ENCODE measurements around the gene ATP5PF. TPM values are rescaled to one million over a fixed set of nuclear protein-coding genes. Genes with fewer than 3 reads are reported as not detected.
"Not testable (repeated sequence)": the region's sequence is repeated elsewhere in the genome, so short reads cannot be mapped to it uniquely, and the experiment has no call there.

Gene ATP5PF, protein sequence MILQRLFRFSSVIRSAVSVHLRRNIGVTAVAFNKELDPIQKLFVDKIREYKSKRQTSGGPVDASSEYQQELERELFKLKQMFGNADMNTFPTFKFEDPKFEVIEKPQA
- 100 to 1,000 TPM; 200 to 260 (median 210) TPM for polyA plus RNA-seq (ENCODE audit: insufficient read length in 3 of 3)
- long read RNA-seq, donor 1, transcript ATP5PF-203 (4 exons, 647 nt), result minor isoform, 9 of 366 reads
- long read RNA-seq, donor 1, transcript ATP5PF-204 (4 exons, 1,179 nt), result minor isoform, 18 of 366 reads
- long read RNA-seq, donor 1, transcript ATP5PF-201 (4 exons, 614 nt), result major isoform, 106 of 366 reads
- long read RNA-seq, donor 1, transcript ATP5PF-208 (3 exons, 876 nt), result minor isoform, 6 of 366 reads
- long read RNA-seq, donor 1, partial matches to known transcripts, result 62 of 366 reads
- long read RNA-seq, donor 1, other reads (novel, unspliced or antisense), result 161 of 366 reads
- long read RNA-seq, donor 2, transcript ATP5PF-202 (4 exons, 826 nt), result minor isoform, 8 of 479 reads
- long read RNA-seq, donor 2, transcript ATP5PF-204 (4 exons, 1,179 nt), result minor isoform, 66 of 479 reads
- long read RNA-seq, donor 2, transcript ATP5PF-201 (4 exons, 614 nt), result major isoform, 292 of 479 reads
- long read RNA-seq, donor 2, transcript ATP5PF-203 (4 exons, 647 nt), result minor isoform, 13 of 479 reads
- long read RNA-seq, donor 2, partial matches to known transcripts, result 82 of 479 reads
- long read RNA-seq, donor 2, other reads (novel, unspliced or antisense), result 0 of 479 reads
- long read RNA-seq, donor 3, transcript ATP5PF-204 (4 exons, 1,179 nt), result minor isoform, 14 of 362 reads
- long read RNA-seq, donor 3, transcript ATP5PF-201 (4 exons, 614 nt), result major isoform, 110 of 362 reads
- long read RNA-seq, donor 3, transcript ATP5PF-207 (4 exons, 589 nt), result minor isoform, 7 of 362 reads
- long read RNA-seq, donor 3, transcript ATP5PF-203 (4 exons, 647 nt), result minor isoform, 7 of 362 reads
- long read RNA-seq, donor 3, partial matches to known transcripts, result 79 of 362 reads
- long read RNA-seq, donor 3, other reads (novel, unspliced or antisense), result 135 of 362 reads
- long read RNA-seq, donor 4, transcript ATP5PF-203 (4 exons, 647 nt), result minor isoform, 17 of 590 reads
- long read RNA-seq, donor 4, transcript ATP5PF-204 (4 exons, 1,179 nt), result minor isoform, 69 of 590 reads
- long read RNA-seq, donor 4, transcript ATP5PF-201 (4 exons, 614 nt), result major isoform, 353 of 590 reads
- long read RNA-seq, donor 4, transcript ATP5PF-207 (4 exons, 589 nt), result minor isoform, 14 of 590 reads
- long read RNA-seq, donor 4, partial matches to known transcripts, result 111 of 590 reads
- long read RNA-seq, donor 4, other reads (novel, unspliced or antisense), result 7 of 590 reads
- long read RNA-seq, donor 5, transcript ATP5PF-203 (4 exons, 647 nt), result minor isoform, 11 of 274 reads
- long read RNA-seq, donor 5, transcript ATP5PF-204 (4 exons, 1,179 nt), result minor isoform, 27 of 274 reads
- long read RNA-seq, donor 5, transcript ATP5PF-202 (4 exons, 826 nt), result minor isoform, 5 of 274 reads
- long read RNA-seq, donor 5, transcript ATP5PF-201 (4 exons, 614 nt), result major isoform, 170 of 274 reads
- long read RNA-seq, donor 5, partial matches to known transcripts, result 53 of 274 reads
- long read RNA-seq, donor 5, other reads (novel, unspliced or antisense), result 0 of 274 reads
- long read RNA-seq, donor 6, transcript ATP5PF-204 (4 exons, 1,179 nt), result minor isoform, 32 of 353 reads
- long read RNA-seq, donor 6, transcript ATP5PF-201 (4 exons, 614 nt), result major isoform, 213 of 353 reads
- long read RNA-seq, donor 6, transcript ATP5PF-202 (4 exons, 826 nt), result minor isoform, 6 of 353 reads
- long read RNA-seq, donor 6, transcript ATP5PF-203 (4 exons, 647 nt), result minor isoform, 13 of 353 reads
- long read RNA-seq, donor 6, partial matches to known transcripts, result 77 of 353 reads
- long read RNA-seq, donor 6, other reads (novel, unspliced or antisense), result 0 of 353 reads
- long read RNA-seq, donor 7, transcript ATP5PF-207 (4 exons, 589 nt), result minor isoform, 12 of 547 reads
- long read RNA-seq, donor 7, transcript ATP5PF-203 (4 exons, 647 nt), result minor isoform, 18 of 547 reads
- long read RNA-seq, donor 7, transcript ATP5PF-201 (4 exons, 614 nt), result major isoform, 303 of 547 reads
- long read RNA-seq, donor 7, transcript ATP5PF-204 (4 exons, 1,179 nt), result minor isoform, 51 of 547 reads
- long read RNA-seq, donor 7, partial matches to known transcripts, result 139 of 547 reads
- long read RNA-seq, donor 7, other reads (novel, unspliced or antisense), result 0 of 547 reads
- long read RNA-seq, donor 8, transcript ATP5PF-204 (4 exons, 1,179 nt), result minor isoform, 23 of 160 reads
- long read RNA-seq, donor 8, transcript ATP5PF-207 (4 exons, 589 nt), result minor isoform, 11 of 160 reads
- long read RNA-seq, donor 8, transcript ATP5PF-201 (4 exons, 614 nt), result major isoform, 56 of 160 reads
- long read RNA-seq, donor 8, transcript ATP5PF-202 (4 exons, 826 nt), result minor isoform, 5 of 160 reads
- long read RNA-seq, donor 8, partial matches to known transcripts, result 55 of 160 reads
- long read RNA-seq, donor 8, other reads (novel, unspliced or antisense), result 0 of 160 reads
- long read RNA-seq, donor 9, transcript ATP5PF-207 (4 exons, 589 nt), result minor isoform, 10 of 515 reads
- long read RNA-seq, donor 9, transcript ATP5PF-202 (4 exons, 826 nt), result minor isoform, 9 of 515 reads
- long read RNA-seq, donor 9, transcript ATP5PF-201 (4 exons, 614 nt), result major isoform, 286 of 515 reads
- long read RNA-seq, donor 9, transcript ATP5PF-204 (4 exons, 1,179 nt), result minor isoform, 77 of 515 reads
- long read RNA-seq, donor 9, partial matches to known transcripts, result 112 of 515 reads
- long read RNA-seq, donor 9, other reads (novel, unspliced or antisense), result 0 of 515 reads
- long read RNA-seq, donor 10, transcript ATP5PF-207 (4 exons, 589 nt), result minor isoform, 10 of 378 reads
- long read RNA-seq, donor 10, transcript ATP5PF-204 (4 exons, 1,179 nt), result minor isoform, 39 of 378 reads
- long read RNA-seq, donor 10, transcript ATP5PF-201 (4 exons, 614 nt), result major isoform, 221 of 378 reads
- long read RNA-seq, donor 10, transcript ATP5PF-202 (4 exons, 826 nt), result minor isoform, 12 of 378 reads
- long read RNA-seq, donor 10, partial matches to known transcripts, result 72 of 378 reads
- long read RNA-seq, donor 10, other reads (novel, unspliced or antisense), result 9 of 378 reads
- long read RNA-seq, donor 11, transcript ATP5PF-204 (4 exons, 1,179 nt), result minor isoform, 30 of 316 reads
- long read RNA-seq, donor 11, transcript ATP5PF-208 (3 exons, 876 nt), result minor isoform, 8 of 316 reads
- long read RNA-seq, donor 11, transcript ATP5PF-203 (4 exons, 647 nt), result minor isoform, 9 of 316 reads
- long read RNA-seq, donor 11, transcript ATP5PF-201 (4 exons, 614 nt), result major isoform, 179 of 316 reads
- long read RNA-seq, donor 11, partial matches to known transcripts, result 79 of 316 reads
- long read RNA-seq, donor 11, other reads (novel, unspliced or antisense), result 0 of 316 reads
- long read RNA-seq, donor 12, transcript ATP5PF-207 (4 exons, 589 nt), result minor isoform, 10 of 453 reads
- long read RNA-seq, donor 12, transcript ATP5PF-203 (4 exons, 647 nt), result minor isoform, 16 of 453 reads
- long read RNA-seq, donor 12, transcript ATP5PF-201 (4 exons, 614 nt), result major isoform, 282 of 453 reads
- long read RNA-seq, donor 12, transcript ATP5PF-204 (4 exons, 1,179 nt), result minor isoform, 47 of 453 reads
- long read RNA-seq, donor 12, partial matches to known transcripts, result 76 of 453 reads
- long read RNA-seq, donor 12, other reads (novel, unspliced or antisense), result 0 of 453 reads
- long read RNA-seq, donor 13, transcript ATP5PF-201 (4 exons, 614 nt), result major isoform, 155 of 268 reads
- long read RNA-seq, donor 13, transcript ATP5PF-208 (3 exons, 876 nt), result minor isoform, 9 of 268 reads
- long read RNA-seq, donor 13, transcript ATP5PF-202 (4 exons, 826 nt), result minor isoform, 6 of 268 reads
- long read RNA-seq, donor 13, transcript ATP5PF-204 (4 exons, 1,179 nt), result minor isoform, 24 of 268 reads
- long read RNA-seq, donor 13, partial matches to known transcripts, result 64 of 268 reads
- long read RNA-seq, donor 13, other reads (novel, unspliced or antisense), result 0 of 268 reads
- long read RNA-seq, donor 14, transcript ATP5PF-204 (4 exons, 1,179 nt), result minor isoform, 67 of 790 reads
- long read RNA-seq, donor 14, transcript ATP5PF-207 (4 exons, 589 nt), result minor isoform, 18 of 790 reads
- long read RNA-seq, donor 14, transcript ATP5PF-203 (4 exons, 647 nt), result minor isoform, 20 of 790 reads
- long read RNA-seq, donor 14, transcript ATP5PF-201 (4 exons, 614 nt), result major isoform, 451 of 790 reads
- long read RNA-seq, donor 14, partial matches to known transcripts, result 189 of 790 reads
- long read RNA-seq, donor 14, other reads (novel, unspliced or antisense), result 10 of 790 reads
- long read RNA-seq, donor 15, transcript ATP5PF-201 (4 exons, 614 nt), result major isoform, 297 of 501 reads
- long read RNA-seq, donor 15, transcript ATP5PF-203 (4 exons, 647 nt), result minor isoform, 12 of 501 reads
- long read RNA-seq, donor 15, transcript ATP5PF-207 (4 exons, 589 nt), result minor isoform, 15 of 501 reads
- long read RNA-seq, donor 15, transcript ATP5PF-204 (4 exons, 1,179 nt), result minor isoform, 50 of 501 reads
- long read RNA-seq, donor 15, partial matches to known transcripts, result 103 of 501 reads
- long read RNA-seq, donor 15, other reads (novel, unspliced or antisense), result 0 of 501 reads
- long read RNA-seq, donor 16, transcript ATP5PF-201 (4 exons, 614 nt), result major isoform, 299 of 556 reads
- long read RNA-seq, donor 16, transcript ATP5PF-203 (4 exons, 647 nt), result minor isoform, 19 of 556 reads
- long read RNA-seq, donor 16, transcript ATP5PF-207 (4 exons, 589 nt), result minor isoform, 12 of 556 reads
- long read RNA-seq, donor 16, transcript ATP5PF-204 (4 exons, 1,179 nt), result minor isoform, 57 of 556 reads
- long read RNA-seq, donor 16, partial matches to known transcripts, result 140 of 556 reads
- long read RNA-seq, donor 16, other reads (novel, unspliced or antisense), result 13 of 556 reads

DNA sequence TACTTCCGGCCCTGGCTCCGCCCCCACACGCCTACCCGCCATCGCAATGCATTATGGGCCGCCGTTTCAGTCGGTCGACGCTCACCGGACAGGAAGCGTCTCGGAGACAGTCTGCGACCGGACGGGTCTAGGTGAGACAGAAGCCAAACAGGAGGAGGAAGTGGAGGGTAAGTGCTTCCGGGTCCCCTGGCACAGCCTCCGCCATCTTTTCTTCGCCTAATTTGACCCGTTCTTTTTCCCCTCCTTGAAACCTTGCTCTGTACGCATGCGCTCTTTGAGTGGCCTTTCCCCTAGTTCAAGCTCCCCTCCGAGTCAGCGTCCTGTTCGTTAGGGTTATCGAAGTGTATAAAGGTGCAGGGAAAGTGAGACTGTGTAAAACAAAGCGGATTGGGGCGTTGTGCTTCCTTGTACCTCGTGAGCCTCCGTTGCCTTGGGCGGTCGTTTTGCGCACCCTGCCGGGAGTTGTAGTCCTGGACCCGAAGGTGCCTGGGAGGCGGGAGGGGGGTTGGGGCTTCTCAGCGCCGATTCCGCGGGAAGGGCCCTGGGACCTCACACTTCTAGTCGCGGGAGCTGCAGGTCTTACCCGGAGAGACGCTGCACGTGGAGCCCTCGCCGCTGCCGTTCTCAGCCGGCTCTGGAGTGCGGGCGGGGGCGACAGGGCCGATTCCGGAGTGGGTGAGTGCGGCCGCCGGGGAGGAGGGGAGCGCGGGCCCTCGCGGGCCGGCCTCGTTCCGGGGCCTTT is at the start of gene ATP5PF, which contains the start of gene GABPA:
TSS of gene ATP5PF (minus strand) at position 1 of the 742 bp plus-strand sequence. CDS start 5,110 bp downstream, outside the sequence.
TSS of gene GABPA (plus strand) at position 69 of the 742 bp plus-strand sequence. CDS start 6,627 bp downstream, outside the sequence.
- DNase-seq, result peak; percentile 98

DNA sequence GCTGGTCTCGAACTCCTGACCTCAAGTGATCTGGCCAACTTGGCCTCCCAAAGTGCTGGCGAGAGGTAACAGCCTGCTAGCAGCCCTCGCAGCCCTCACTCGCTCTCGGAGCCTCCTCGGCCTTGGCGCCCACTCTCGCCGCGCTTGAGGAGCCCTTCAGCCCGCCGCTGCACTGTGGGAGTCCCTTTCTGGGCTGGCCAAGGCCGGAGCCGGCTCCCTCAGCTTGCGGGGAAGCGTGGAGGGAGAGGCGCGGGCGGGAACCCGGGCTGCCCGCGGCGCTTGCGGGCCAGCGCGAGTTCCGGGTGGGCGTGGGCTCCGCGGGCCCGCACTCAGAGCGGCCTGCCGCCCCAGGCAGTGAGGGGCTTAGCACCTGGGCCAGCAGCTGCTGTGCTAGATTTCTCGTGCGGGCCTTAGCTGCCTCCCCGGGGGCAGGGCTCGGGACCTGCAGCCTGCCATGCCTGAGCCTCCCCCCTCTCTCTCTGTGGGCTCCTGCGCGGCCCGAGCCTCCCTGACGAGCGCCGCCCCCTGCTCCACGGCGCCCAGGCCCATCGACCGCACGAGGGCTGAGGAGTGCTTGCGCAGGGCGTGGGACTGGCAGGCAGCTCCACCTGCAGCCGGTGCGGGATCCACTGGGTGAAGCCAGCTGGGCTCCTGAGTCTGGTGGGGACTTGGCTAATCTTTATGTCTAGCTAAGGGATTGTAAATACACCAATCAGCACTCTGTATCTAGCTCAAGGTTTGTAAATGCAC is 43.6 kb upstream of the ATP5PF start:
- DNase-seq, result not testable (repeated sequence)

DNA sequence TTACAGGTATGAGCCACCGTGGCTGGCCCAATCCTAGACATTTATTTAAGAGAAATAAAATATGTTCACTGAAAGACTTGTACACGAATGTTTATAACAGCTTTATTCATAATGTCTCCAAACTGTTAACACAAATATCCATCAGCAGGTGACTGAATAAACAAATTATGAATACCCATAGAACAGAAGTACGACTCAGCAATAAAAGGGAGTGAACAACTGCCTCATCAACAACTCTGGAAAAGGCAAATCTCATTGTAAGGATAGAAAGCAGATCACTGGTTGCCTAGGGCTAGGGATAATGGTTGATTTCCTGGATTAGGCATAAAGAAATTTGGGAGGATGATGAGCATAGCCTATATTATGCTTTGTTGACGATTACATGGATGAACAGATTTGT is 41.7 kb upstream of the ATP5PF start:
- DNase-seq, result no peak

DNA sequence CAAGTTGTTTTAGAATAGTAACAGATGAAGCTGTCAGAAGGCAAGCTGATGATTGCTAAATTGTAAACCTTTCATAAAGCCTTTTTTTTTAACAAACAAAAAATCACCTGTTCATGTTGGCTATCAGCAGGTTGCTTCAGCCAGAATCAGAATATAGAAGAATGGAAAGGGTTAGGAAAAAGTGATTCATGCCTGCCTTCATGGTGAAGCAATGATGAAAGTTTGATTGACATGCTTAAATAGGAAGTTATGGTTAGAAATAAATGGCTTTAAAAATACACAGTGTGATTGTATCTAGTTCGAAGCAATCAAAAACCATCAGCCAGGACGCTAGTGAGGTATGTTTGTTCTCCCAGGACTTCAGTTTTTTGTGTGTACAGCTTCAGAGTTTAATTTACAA is 38.0 kb upstream of the ATP5PF start:
- DNase-seq, result no peak

DNA sequence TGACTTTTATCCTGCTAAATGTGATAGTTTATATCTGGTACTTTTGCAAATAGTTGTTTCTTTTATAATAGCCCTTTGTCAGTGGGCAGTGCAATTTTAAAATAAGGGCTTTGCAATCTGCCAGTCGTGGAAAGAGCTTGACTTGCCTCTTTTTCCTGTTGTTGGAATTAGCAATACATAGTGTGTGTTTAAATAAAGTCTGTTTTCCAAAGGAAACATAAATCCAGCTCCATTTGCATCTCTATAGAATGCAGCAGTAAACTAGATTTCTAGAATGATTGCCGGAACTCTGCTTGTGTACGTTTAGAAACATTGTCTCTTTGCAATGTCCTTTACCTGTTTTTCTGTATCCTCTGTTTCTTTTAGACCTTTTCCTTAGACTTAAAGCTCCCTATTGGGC is 33.2 kb upstream of the ATP5PF start:
- DNase-seq, result no peak

DNA sequence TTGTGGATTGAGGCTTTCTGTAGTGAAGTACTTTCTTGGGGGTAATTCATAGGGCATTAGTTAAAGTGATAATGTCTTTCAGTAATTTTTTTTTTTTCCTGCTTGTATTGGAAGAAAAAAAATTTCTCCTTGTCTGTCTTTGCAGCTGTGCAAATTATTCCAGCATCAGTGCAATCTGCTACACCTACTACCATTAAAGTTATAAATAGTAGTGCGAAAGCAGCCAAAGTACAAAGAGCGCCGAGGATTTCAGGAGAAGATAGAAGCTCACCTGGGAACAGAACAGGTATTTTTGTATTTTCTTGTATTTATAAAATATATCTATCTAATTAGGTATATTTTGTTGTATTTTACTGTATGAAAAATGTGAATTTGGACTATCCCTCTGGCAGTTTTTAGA is 29.4 kb upstream of the ATP5PF start:
- no peak for DNase-seq

DNA sequence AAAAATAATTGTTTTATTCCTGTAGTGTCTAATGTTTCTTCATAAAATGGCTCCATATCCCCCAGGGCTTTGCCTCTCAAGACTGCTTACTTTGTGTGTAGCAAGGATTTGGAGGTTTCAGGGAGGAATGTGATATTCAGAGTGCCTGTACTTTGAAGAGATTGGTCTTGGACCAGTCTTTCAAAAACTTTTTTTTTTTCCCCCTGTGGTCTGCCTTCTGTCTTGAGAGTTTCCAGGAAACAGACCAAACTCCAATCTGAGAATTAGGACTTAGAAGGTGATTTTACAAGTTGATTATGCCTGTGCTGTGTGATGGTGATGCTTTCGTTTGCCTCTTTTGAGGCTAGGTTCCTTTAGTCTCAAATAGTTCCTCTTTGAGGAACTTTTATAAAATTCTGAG is 26.0 kb upstream of the ATP5PF start:
- DNase-seq, result no peak

DNA sequence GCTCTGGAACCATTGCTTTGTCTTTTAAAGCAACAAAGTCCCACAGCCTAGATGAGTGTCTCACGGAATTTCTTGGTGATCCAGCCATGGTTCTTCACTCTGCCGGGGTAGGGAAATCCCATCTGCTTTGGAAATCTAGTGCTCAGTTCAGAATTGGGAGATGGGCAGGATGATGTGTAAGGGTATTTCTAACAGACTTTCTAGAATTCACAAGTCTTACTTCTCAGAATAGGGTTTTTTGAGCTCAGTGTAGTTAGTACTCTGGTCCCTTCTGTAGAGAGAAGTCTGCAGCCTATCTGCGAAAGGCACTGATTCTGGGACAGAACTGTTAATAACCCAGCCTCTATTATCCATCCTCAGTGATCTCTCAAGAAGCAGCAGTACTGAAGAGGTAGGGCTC is 25.4 kb upstream of the ATP5PF start:
- DNase-seq, result no peak

DNA sequence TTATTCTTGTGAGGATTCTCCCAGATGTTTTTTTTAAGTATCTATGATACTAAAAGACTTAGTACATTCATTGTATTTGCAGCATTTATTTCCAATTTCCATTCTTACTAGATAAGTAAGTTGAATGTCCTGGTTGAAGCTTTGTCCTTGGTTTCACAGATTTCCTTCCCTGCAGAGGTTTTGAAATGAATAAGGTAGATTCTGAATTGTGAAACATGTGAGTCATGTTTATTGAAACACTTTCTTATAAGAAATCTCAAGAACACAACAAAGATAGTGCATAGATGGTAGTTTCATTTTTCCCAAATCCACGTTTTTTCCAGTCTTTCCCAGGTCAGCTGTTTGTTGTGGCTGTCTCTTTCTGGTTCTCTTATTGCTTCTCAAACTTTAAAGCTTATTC is 24.9 kb upstream of the ATP5PF start:
- no peak for DNase-seq

DNA sequence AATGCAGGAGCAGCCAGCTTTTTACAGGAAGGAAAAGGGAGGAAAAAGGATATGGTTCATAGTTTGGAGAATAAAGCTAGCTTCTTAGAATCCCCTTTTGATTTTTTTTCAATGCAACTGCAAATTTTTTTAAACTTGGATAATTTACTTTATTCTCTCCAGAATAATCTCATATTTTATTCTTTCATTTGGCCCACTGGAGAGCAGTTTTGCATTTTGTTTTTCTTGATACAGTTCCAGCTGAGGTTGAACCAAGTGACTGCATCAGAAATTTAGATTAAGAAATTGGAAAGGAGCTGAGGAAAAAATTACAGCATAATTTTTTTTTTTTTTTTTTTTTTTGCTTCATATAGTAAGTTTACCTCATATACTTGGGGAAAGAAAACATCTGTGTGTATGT is 22.8 kb upstream of the ATP5PF start:
- DNase-seq, result no peak

DNA sequence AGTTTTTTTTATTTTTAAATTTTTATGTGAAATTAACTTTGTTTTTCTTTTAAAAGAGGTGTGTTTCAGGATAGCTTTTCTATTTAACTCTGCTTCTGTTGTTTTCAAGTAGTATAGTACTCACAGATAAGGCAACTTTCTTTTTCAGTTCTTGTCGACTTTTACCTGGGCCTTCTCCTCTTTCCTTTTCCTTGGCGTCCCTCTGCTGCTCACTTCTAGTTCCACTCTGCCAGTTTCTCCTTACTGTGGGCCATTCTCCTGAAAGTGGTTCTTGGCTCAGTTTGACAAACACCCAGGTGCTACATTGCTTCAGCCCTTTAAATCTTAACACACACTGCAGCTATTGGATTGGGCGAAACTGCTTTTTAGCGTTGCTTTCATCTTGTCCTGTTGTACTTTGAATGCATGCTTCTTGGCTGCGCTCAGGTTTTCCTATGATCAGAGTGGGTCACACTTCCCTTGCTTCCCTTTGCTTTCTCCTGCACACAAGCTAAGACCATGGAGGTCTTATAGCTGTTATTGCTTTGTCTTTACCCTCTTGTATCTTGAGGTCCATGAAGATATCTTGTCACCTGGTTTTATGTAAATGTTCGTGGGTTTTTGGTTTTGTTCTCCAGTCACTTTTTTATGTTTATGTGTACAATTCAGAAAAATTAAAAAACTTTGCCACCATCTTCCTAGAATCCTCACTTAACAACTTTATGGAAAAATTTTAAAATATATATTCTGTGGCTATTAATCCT is 21.7 kb upstream of the ATP5PF start:
- DNase-seq, result no peak
